Spleen (tissue), 11 donors: ENCODE measurements around the gene ADARB2. TPM values are rescaled to one million over a fixed set of nuclear protein-coding genes. Genes with fewer than 3 reads are reported as not detected.

Experiments used
- DNase-seq: peaks from one replicate; pipeline ENCODE4 v3.0.0-alpha.2; 2020
- H3K27ac ChIP-seq, 8 donors: fragments of 200-600 bp; sonication (generic) in 7 of 8; 1 replicate in 4 of 8; 2 replicates in 4 of 8; pipeline versions ENCODE4 v1.5.0 to v1.8.0; 2016 to 2021; ENCODE audit warnings: inconsistent platforms in 4 of 8, mild to moderate bottlenecking in 4 of 8, moderate library complexity in 1 of 8
- H3K27me3 ChIP-seq, 7 donors: fragments of 200-600 bp; sonication (generic) in 6 of 7; replicated peaks in 1 of 7; 1 replicate in 4 of 7; 2 replicates in 3 of 7; pipeline versions ENCODE4 v1.5.0 to v1.8.0; 2016 to 2021; ENCODE audit warnings: inconsistent platforms in 3 of 7, mild to moderate bottlenecking in 1 of 7
- H3K36me3 ChIP-seq, 6 donors: fragments of 200-600 bp; sonication (generic) in 5 of 6; 1 replicate in 4 of 6; 2 replicates in 2 of 6; pipeline versions ENCODE4 v1.5.0 to v1.8.0; 2016 to 2021; ENCODE audit warnings: inconsistent platforms in 2 of 6
- H3K4me1 ChIP-seq, 6 donors: fragments of 200-600 bp; sonication (generic) in 5 of 6; 1 replicate in 3 of 6; 2 replicates in 3 of 6; pipeline versions ENCODE4 v1.5.0 to v1.8.0; 2016 to 2021; ENCODE audit warnings: inconsistent platforms in 3 of 6
- H3K4me3 ChIP-seq, 8 donors: fragments of 200-600 bp; sonication (generic) in 7 of 8; 1 replicate in 4 of 8; 2 replicates in 4 of 8; pipeline versions ENCODE4 v1.5.0 to v1.8.0; 2016 to 2021; ENCODE audit warnings: inconsistent platforms in 4 of 8, mild to moderate bottlenecking in 4 of 8, moderate library complexity in 2 of 8
- H3K9me3 ChIP-seq, 8 donors: fragments of 200-600 bp; sonication (generic) in 7 of 8; 1 replicate in 4 of 8; 2 replicates in 4 of 8; pipeline versions ENCODE4 v1.5.0 to v1.8.0; 2016 to 2021; ENCODE audit warnings: inconsistent platforms in 4 of 8
- CTCF ChIP-seq, 11 experiments: fragments of 200-600 bp in 7 of 11; fragments of 450-650 bp in 4 of 11; sonication (generic) in 4 of 11; IDR thresholded peaks in 8 of 11; conservative IDR thresholded peaks in 3 of 11; 1 replicate in 7 of 11; 2 replicates in 4 of 11; pipeline versions ENCODE4 v1.4.0 to v1.8.0; 2016 to 2021; ENCODE audit warnings: antibody characterized with exemption in 11 of 11, inconsistent platforms in 4 of 11, mild to moderate bottlenecking in 1 of 11
- POLR2A ChIP-seq, 3 donors: fragments of 450-650 bp; IDR thresholded peaks; one replicate each; pipeline ENCODE4 v1.5.1; 2017; ENCODE audit warnings: antibody characterized with exemption in 3 of 3, mild to moderate bottlenecking in 1 of 3
- POLR2AphosphoS5 ChIP-seq, 3 donors: sonication (generic); formaldehyde crosslinking; IDR thresholded peaks; one replicate each; pipeline ENCODE4 v1.5.1; 2017; ENCODE audit warnings: antibody characterized with exemption in 3 of 3
- WGBS, 5 donors: extraction: QIAGEN DNeasy Blood & Tissue Kit in 3 of 5; methylation state at CpG; one replicate each; pipeline versions ENCODE4 v1.1.5 to v1.1.7; 2013 to 2018; 5-methylcytosine and 5-hydroxymethylcytosine counted together
- intact Hi-C: fragments of 100-400 bp; cut with DNase I; formaldehyde crosslinking; loops from one replicate; pipeline ENCODE4 v1.15.0; 2023; ENCODE audit warnings: low total_unique reads
- polyA plus RNA-seq, 3 donors: library from polyadenylated mRNA; stranded (reverse); fragments of 200-250 nt; gene quantifications; one replicate each; pipeline ENCODE4 v1.2.1, GENCODE V29; 2013
- total RNA-seq, 7 donors: library from RNA; depleted of rRNA in 3 of 7; stranded (reverse); fragments of >200 nt in 3 of 7; fragmentation: NEBNext Ultra II Directional in 4 of 7; extraction: Animal tissue kit (Norgen Biotek cat#: 25700) in 4 of 7; gene quantifications; one replicate each; pipeline versions ENCODE4 v1.1.0 to v1.2.1, GENCODE V29; 2016 to 2021
- donor health status: healthy with polysubstance abuse.
- donor health status: DM: no; HTN: no; CAD: no; lungs with moderate emphysema.
- donor health status: DM: no; HTN: no; CAD: no.
- donor health status: Bipolar disorder and iron deficiency.
- donor health status: healthy.
- donor health status: DM: no; HTN: no; CAD: no.
- donor health status: DM: yes; HTN: yes; CAD: no.

The ADARB2 gene
- total and polyA plus RNA-seq, 10 donors, result 0.05 to 8.1 (median 0.96) TPM

GRCh38 chr10:1358860-1359625, 378.3 kb downstream of the ADARB2 start:
- H3K36me3 ChIP-seq, result no peaks in the 10 kb centered on the region
- WGBS, 5 donors, result 30 to 49% (median 38%) methylated on average over 9 of the region's 9 CpGs
- no peaks in the 10 kb centered on the region for H3K9me3 ChIP-seq
- intact Hi-C loops, result no loop called here
- DNase-seq, result no peak
- H3K4me1 ChIP-seq, result peaks cover 0 to 14% (median 0%) of the 10 kb centered on the region in 6 donors
- H3K27me3 ChIP-seq, result peaks cover 0 to 54% (median 12%) of the 10 kb centered on the region in 7 donors
- H3K4me3 ChIP-seq, result no peak overlapping the region
- TF ChIP-seq POLR2AphosphoS5 (IDR thresholded peaks at IDR 0.05) (no peak), CTCF (IDR thresholded peaks at IDR 0.05 in 8 of 11, conservative IDR thresholded peaks at IDR 0.05 in 3 of 11) (no peak), POLR2A (IDR thresholded peaks at IDR 0.05) (no peak)
- H3K27ac ChIP-seq, result no peak overlapping the region

GRCh38 chr10:1358147-1358546, 379.2 kb downstream of the ADARB2 start:
- Histone ChIP-seq H3K27ac (no peak overlapping the region), H3K36me3 (no peaks in the 10 kb centered on the region), H3K4me1 (peaks cover 0 to 14% (median 0%) of the 10 kb centered on the region in 6 donors), H3K27me3 (peaks cover 0 to 49% (median 8%) of the 10 kb centered on the region in 7 donors), H3K4me3 (no peak overlapping the region), H3K9me3 (no peaks in the 10 kb centered on the region)
- no peak for TF ChIP-seq CTCF (IDR thresholded peaks at IDR 0.05 in 8 of 11, conservative IDR thresholded peaks at IDR 0.05 in 3 of 11)
- TF ChIP-seq POLR2AphosphoS5 (IDR thresholded peaks at IDR 0.05), result no peak
- TF ChIP-seq POLR2A (IDR thresholded peaks at IDR 0.05), result no peak
- intact Hi-C loops, result no loop called here
- WGBS, 5 donors, result 79 to 91% (median 87%) methylated on average over 5 of the region's 5 CpGs
- no peak for DNase-seq

- intact Hi-C loops, result no loop called here
Measured at GRCh38 chr10:1356349-1356748, 381.0 kb downstream of the ADARB2 start.

More at GRCh38 chr10:1356349-1356748, 381.0 kb downstream of the ADARB2 start:
- no peak for TF ChIP-seq CTCF (IDR thresholded peaks at IDR 0.05 in 8 of 11, conservative IDR thresholded peaks at IDR 0.05 in 3 of 11)
- TF ChIP-seq POLR2A (IDR thresholded peaks at IDR 0.05), result no peak
- H3K27ac ChIP-seq, result no peak overlapping the region
- no peaks in the 10 kb centered on the region for H3K36me3 ChIP-seq
- no peak overlapping the region for H3K4me3 ChIP-seq
- H3K27me3 ChIP-seq, result peaks cover 0 to 37% (median 0%) of the 10 kb centered on the region in 7 donors
- H3K9me3 ChIP-seq, result no peaks in the 10 kb centered on the region
- WGBS, 5 donors, result 55 to 78% (median 72%) methylated on average over 4 of the region's 4 CpGs
- peaks cover 0 to 14% (median 0%) of the 10 kb centered on the region in 6 donors for H3K4me1 ChIP-seq
- DNase-seq, result no peak
